ENCODE results near the gene FLOT1. TPM values are rescaled to one million over a fixed set of nuclear protein-coding genes. Genes with fewer than 3 reads are reported as not detected.
A peak's percentile ranks its signal among the peaks of the same experiment; 100 is the strongest.

Gene FLOT1
- total and polyA plus RNA-seq, 2 of the 13 experiments (the other 11 are each of a cell fraction or from before 2014, with no cell fraction given), result 82.3 to 130 TPM

- TF ChIP-seq, protein P1, sequence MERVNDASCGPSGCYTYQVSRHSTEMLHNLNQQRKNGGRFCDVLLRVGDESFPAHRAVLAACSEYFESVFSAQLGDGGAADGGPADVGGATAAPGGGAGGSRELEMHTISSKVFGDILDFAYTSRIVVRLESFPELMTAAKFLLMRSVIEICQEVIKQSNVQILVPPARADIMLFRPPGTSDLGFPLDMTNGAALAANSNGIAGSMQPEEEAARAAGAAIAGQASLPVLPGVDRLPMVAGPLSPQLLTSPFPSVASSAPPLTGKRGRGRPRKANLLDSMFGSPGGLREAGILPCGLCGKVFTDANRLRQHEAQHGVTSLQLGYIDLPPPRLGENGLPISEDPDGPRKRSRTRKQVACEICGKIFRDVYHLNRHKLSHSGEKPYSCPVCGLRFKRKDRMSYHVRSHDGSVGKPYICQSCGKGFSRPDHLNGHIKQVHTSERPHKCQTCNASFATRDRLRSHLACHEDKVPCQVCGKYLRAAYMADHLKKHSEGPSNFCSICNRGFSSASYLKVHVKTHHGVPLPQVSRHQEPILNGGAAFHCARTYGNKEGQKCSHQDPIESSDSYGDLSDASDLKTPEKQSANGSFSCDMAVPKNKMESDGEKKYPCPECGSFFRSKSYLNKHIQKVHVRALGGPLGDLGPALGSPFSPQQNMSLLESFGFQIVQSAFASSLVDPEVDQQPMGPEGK (CRISPR knock-in tag; IDR thresholded peaks at IDR 0.05), result peak; percentile 55; the same call in 1 of the 2 replicates
- TF ChIP-seq AHDC1 (CRISPR knock-in tag; IDR thresholded peaks at IDR 0.05; ENCODE audit: borderline replicate concordance), result no peak; the same call in 1 of the 2 replicates
- peak; percentile 80 for TF ChIP-seq SMAD3 (CRISPR knock-in tag; IDR thresholded peaks at IDR 0.05)
- TF ChIP-seq, protein P2, sequence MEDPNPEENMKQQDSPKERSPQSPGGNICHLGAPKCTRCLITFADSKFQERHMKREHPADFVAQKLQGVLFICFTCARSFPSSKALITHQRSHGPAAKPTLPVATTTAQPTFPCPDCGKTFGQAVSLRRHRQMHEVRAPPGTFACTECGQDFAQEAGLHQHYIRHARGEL (CRISPR knock-in tag; IDR thresholded peaks at IDR 0.05), result 0 out of 2 replicates have a peak, but pooled peaks have one; percentile 55
- peak; percentile 16; the same call in 1 of the 2 replicates for TF ChIP-seq NFIC (IDR thresholded peaks at IDR 0.05; ENCODE audit: low read length)
- TF ChIP-seq ZNF768 (CRISPR knock-in tag; IDR thresholded peaks at IDR 0.05), result peak; percentile 39; the same call in 1 of the 2 replicates
- TF ChIP-seq ZNF367 (CRISPR knock-in tag; IDR thresholded peaks at IDR 0.05; ENCODE audit: borderline replicate concordance), result peak; percentile 70; the same call in 1 of the 2 replicates
- peak; percentile 65; the same call in 1 of the 2 replicates for TF ChIP-seq NR2F2 (IDR thresholded peaks at IDR 0.05; ENCODE audit: borderline replicate concordance, low read depth)
- peak in 1 of 2 experiments; percentile 87; a peak in 3 of 4 replicates for TF ChIP-seq KLF16 (CRISPR knock-in tag; IDR thresholded peaks at IDR 0.05)
- TF ChIP-seq ZNF232 (CRISPR knock-in tag; IDR thresholded peaks at IDR 0.05; ENCODE audit: borderline replicate concordance), result 0 out of 2 replicates have a peak, but pooled peaks have one; percentile 52
- TF ChIP-seq FOXA3 (CRISPR knock-in tag; IDR thresholded peaks at IDR 0.05), result peak; percentile 59
- no peak; the same call in 1 of the 2 replicates for TF ChIP-seq ZSCAN29 (CRISPR knock-in tag; conservative IDR thresholded peaks at IDR 0.05)
- TF ChIP-seq TRIM24 (CRISPR knock-in tag; IDR thresholded peaks at IDR 0.05), result no peak
- TF ChIP-seq MTF2 (CRISPR knock-in tag; IDR thresholded peaks at IDR 0.05; ENCODE audit: borderline replicate concordance), result 0 out of 2 replicates have a peak, but pooled peaks have one; percentile 21
- peak; percentile 45; the same call in 1 of the 2 replicates for TF ChIP-seq STAG1 (CRISPR knock-in tag; IDR thresholded peaks at IDR 0.05)
- peak; percentile 62; the same call in 1 of the 2 replicates for TF ChIP-seq KDM4B (CRISPR knock-in tag; IDR thresholded peaks at IDR 0.05)
- TF ChIP-seq SP140L (CRISPR knock-in tag; IDR thresholded peaks at IDR 0.05; ENCODE audit: borderline replicate concordance), result peak; percentile 92; the same call in 1 of the 2 replicates
- peak; percentile 89 for TF ChIP-seq GFI1 (CRISPR knock-in tag; IDR thresholded peaks at IDR 0.05; ENCODE audit: borderline replicate concordance)
Measured at GRCh38 chr6:30744054-30744805, 1.7 kb upstream of the FLOT1 start, which contains the start of gene IER3 (continued).
